GM12864 (cell line): ENCODE results near the gene COL25A1.

Experiments
- DNase-seq: peaks from one replicate; pipeline ENCODE4 v3.0.0-alpha.2; 2011; ENCODE audit warnings: low read depth
- H3K4me3 ChIP-seq: 2 replicates; pipeline ENCODE4 v1.5.1; 2011; ENCODE audit warnings: mild to moderate bottlenecking, low read depth, low read length, control low read depth
- TF ChIP-seq, protein P1 (sequence below): IDR thresholded peaks from 2 replicates; pipeline ENCODE4 v1.5.1; 2011; ENCODE audit warnings: low read depth, mild to moderate bottlenecking, moderate library complexity, low read length, control low read depth, inconsistent platforms; ENCODE audit errors: missing control alignments

COL25A1 gene

DNA sequence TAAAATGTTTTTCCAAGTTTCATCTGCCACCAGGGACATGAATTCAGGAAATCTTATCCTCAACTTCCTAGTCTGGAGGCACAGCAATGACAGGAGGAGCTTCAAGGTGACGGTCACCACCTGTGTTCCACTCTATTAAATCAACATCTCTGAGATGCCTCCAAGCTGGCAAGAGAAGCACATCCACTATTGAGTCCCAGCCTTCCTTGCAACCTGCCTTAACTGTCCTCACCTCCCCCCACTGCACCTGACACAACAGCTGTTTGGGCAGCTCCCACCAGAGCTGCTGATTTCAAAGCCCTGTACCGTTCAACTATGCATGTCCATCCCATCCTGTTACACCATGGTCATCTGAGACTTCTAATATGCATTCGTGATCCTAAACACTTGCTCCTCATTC lies 123.4 kb downstream of the COL25A1 start:
- TF ChIP-seq, protein P1, sequence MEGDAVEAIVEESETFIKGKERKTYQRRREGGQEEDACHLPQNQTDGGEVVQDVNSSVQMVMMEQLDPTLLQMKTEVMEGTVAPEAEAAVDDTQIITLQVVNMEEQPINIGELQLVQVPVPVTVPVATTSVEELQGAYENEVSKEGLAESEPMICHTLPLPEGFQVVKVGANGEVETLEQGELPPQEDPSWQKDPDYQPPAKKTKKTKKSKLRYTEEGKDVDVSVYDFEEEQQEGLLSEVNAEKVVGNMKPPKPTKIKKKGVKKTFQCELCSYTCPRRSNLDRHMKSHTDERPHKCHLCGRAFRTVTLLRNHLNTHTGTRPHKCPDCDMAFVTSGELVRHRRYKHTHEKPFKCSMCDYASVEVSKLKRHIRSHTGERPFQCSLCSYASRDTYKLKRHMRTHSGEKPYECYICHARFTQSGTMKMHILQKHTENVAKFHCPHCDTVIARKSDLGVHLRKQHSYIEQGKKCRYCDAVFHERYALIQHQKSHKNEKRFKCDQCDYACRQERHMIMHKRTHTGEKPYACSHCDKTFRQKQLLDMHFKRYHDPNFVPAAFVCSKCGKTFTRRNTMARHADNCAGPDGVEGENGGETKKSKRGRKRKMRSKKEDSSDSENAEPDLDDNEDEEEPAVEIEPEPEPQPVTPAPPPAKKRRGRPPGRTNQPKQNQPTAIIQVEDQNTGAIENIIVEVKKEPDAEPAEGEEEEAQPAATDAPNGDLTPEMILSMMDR: no peak
- H3K4me3 ChIP-seq: no peak overlapping the region
- DNase-seq: no peak

DNA sequence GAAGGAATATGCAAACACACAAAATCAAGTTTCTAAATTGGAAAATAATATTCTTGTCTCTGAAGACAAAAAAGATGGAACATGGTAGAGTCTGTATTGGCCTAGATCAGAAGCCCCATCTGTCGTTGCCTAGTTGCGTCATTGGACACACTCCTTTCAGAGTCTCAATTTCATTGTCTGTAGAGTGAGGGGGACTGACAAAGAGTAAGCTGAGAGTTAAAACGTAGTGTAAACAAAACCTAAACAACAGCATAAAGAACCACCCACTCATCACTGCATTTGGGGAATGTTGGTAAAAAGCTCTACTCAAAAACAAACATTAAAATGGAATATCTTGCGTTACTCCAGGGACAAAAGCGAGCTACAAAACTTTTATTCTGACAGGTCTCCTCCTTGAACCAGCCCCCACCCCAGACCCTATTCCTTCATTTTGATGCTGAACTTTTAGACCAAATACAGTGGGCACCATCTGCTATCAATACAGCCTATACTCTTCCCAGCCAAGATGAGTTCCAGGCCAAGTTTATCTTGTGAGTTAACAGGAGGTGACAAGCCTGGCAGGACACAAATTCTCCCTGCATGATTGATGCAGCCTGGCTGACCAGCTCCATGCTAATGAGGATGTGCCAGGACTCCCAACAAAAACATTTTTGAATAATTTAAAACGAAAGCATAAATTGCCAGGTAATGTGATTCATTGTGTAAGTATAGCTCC lies 125.2 kb downstream of the COL25A1 start:
- no peak overlapping the region for H3K4me3 ChIP-seq
- TF ChIP-seq, protein P1: no peak
- no peak for DNase-seq

DNA sequence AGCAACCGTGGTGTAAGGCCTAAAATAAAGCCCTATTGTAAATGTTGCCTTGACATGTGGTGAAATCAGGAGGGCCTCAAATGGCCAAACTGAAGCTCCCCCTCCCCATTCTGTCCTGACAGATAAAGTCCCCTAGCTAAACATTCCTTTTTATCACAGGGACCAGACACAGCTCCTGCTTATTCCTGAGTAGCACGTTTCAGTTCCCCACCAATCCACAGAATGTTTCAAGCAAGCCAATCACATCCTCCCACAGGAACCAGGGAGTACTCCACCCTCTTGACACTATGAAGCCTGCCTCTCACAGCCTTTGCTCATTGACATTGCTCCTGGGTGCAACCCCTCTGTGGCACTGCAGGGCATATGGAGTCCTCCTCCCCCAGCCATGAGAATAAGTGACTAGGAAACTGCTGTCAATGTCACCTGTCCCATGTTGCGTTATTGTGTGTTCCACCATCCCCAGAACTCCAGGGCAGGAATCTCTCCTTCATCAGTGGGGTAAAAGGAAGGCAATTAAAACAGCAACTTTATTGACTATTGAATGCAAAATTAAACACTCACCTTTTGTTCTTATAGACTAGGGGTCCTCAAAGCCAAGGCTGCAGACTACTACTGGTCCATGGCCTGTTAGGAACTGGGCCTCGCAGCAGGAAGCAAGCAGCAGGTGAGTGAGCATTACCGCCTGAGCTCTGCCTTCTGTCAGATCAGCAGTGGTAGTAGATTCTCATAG lies 128.1 kb downstream of the COL25A1 start:
- TF ChIP-seq, protein P1: no peak

DNA sequence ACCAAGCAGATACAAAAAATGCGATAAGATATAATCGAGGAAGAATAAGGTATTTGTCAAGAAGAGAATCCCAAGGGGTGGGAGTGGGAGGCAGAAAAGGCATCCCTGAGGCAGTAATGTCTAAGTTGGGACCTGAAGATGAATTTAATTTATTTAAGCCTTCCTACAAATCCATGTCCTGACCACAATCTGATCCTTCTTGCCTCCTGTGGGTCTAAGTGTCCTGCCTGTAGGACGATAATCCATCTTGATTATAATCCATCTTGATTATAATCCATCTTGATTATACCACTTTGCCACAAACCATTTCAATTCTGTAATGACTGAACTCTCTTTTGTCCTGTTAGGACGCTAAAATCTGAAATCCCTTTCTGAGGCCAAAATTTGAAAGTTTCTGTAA lies 130.2 kb downstream of the COL25A1 start:
- H3K4me3 ChIP-seq: no peak overlapping the region
- TF ChIP-seq, protein P1: no peak
- DNase-seq: no peak

More for the DNA sequence above, 128.1 kb downstream of the COL25A1 start:
- no peak for DNase-seq
- H3K4me3 ChIP-seq: no peak overlapping the region

DNA sequence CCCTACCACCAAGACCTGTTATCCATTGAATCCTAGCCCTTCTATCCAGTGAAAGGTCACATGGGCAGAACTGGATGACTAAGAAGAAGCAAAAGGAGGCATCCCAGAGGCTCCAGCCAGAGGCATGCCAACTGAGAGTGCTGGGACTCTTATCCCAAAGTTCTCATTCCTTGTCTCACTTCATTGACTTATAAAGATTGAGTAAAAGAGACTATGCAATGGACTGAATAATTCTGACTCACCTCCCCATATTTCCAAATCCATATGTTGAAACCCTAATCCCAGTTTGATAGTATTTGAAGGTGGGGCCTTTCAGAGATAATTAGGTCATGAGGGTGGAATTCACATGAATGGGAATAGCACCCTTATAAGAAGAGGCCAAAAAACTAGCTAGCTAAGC lies 131.4 kb downstream of the COL25A1 start:
- DNase-seq: no peak
- TF ChIP-seq, protein P1: no peak
- H3K4me3 ChIP-seq: no peak overlapping the region

DNA sequence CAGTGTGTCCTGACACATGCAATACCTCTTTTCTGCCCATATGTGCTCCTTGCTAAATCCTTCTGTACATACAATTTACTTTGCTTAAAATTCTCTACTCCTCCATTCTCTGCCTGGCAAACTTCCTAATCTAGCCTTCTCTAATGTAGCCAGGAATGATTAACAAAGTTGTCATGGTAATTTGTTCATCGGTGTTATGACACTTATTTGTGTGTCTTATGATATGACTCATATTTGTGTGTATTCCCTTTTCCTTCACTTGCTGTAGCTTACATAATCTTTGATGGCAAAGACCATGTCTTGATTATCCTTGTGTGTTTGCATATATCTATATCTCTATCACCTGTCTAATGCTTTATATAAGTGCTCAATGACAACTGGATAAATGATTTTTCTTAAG lies 133.3 kb downstream of the COL25A1 start:
- H3K4me3 ChIP-seq: no peak overlapping the region
- TF ChIP-seq, protein P1: no peak
- no peak for DNase-seq

DNA sequence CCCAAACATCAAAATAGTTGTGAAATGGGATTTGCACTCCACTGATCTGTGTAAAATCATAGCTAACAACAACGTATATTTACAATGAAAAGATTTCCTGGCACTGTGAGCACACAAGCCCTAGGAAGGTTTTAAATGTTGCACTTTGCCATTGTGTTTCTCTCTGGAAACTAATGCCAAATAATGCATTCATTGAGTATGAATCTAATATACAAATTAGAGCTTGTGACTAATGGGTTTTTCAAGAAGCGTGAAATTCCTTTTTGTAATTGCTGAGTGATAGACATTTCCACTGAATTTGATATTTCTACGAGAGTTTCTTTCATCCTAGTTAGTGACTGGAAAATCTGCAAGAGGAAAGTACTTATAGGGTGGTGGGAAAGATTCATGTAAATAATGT lies 135.9 kb downstream of the COL25A1 start:
- no peak overlapping the region for H3K4me3 ChIP-seq
- TF ChIP-seq, protein P1: no peak
- DNase-seq: no peak
